ENCODE measurements around the gene CHRNA10. TPM values are rescaled to one million over a fixed set of nuclear protein-coding genes. Genes with fewer than 3 reads are reported as not detected.
"Not testable (repeated sequence)": the region's sequence is repeated elsewhere in the genome, so short reads cannot be mapped to it uniquely, and the experiment has no call there.

CHRNA10 gene
- total RNA-seq, 1 experiment from 2014 or later = 3.6 TPM

GRCh38 chr11:3655547-3655946 is 15.6 kb downstream of the CHRNA10 start:
- H3K4me1 Mint-ChIP-seq (ENCODE audit: low read depth, unreplicated experiment) = no peaks in the 10 kb centered on the region
- no peaks in the 10 kb centered on the region for H3K4me1 ChIP-seq
- H3K27me3 Mint-ChIP-seq (ENCODE audit: insufficient read depth, unreplicated experiment) = peaks cover 8% of the 10 kb centered on the region
- H3K27me3 ChIP-seq (replicated peaks; ENCODE audit: control insufficient read depth, insufficient read depth, low read length) = no peaks in the 10 kb centered on the region
- TF ChIP-seq, protein P1, sequence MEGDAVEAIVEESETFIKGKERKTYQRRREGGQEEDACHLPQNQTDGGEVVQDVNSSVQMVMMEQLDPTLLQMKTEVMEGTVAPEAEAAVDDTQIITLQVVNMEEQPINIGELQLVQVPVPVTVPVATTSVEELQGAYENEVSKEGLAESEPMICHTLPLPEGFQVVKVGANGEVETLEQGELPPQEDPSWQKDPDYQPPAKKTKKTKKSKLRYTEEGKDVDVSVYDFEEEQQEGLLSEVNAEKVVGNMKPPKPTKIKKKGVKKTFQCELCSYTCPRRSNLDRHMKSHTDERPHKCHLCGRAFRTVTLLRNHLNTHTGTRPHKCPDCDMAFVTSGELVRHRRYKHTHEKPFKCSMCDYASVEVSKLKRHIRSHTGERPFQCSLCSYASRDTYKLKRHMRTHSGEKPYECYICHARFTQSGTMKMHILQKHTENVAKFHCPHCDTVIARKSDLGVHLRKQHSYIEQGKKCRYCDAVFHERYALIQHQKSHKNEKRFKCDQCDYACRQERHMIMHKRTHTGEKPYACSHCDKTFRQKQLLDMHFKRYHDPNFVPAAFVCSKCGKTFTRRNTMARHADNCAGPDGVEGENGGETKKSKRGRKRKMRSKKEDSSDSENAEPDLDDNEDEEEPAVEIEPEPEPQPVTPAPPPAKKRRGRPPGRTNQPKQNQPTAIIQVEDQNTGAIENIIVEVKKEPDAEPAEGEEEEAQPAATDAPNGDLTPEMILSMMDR (IDR thresholded peaks at IDR 0.05; ENCODE audit: insufficient read depth in 1 of 2, low read depth in 1 of 2, low read length in 1 of 2, severe bottlenecking in 1 of 2, unreplicated experiment in 1 of 2) = no peak
- no peak overlapping the region for H3K27ac Mint-ChIP-seq (ENCODE audit: unreplicated experiment)
- intact Hi-C loops (cut with micrococcal nuclease; ENCODE audit: unreplicated experiment) = no loop called here
- CTCF ChIA-PET = no interaction called here
- 0 out of 2 replicates have a peak, but pooled peaks cover 2% of the 10 kb centered on the region for H3K9me3 ChIP-seq
- POLR2A ChIA-PET = interaction anchor here (0.6 kb wide), 1 partner anchor 277 kb away, joined by 5 read pairs; no protein-coding TSS in a partner anchor
- no peak for DNase-seq
- H3K4me3 ChIP-seq (ENCODE audit: low read depth, low read length) = no peak overlapping the region
- no peaks in the 10 kb centered on the region for H3K36me3 ChIP-seq (ENCODE audit: control insufficient read depth, insufficient read depth, low read length)
- no peaks in the 10 kb centered on the region for H3K9me3 Mint-ChIP-seq (ENCODE audit: unreplicated experiment)
- H3K36me3 Mint-ChIP-seq (ENCODE audit: insufficient read depth, unreplicated experiment) = peaks cover 3% of the 10 kb centered on the region
- H3K4me3 Mint-ChIP-seq (ENCODE audit: unreplicated experiment) = no peak overlapping the region
- no TSS peak for BruUV-seq (replicated peaks)

GRCh38 chr11:3652514-3652913 is 18.7 kb downstream of the CHRNA10 start:
- POLR2A ChIA-PET; H3K4me3 ChIP-seq (ENCODE audit: low read depth, low read length); CTCF ChIA-PET; H3K4me1 ChIP-seq; H3K4me3 Mint-ChIP-seq (ENCODE audit: unreplicated experiment); H3K27ac Mint-ChIP-seq (ENCODE audit: unreplicated experiment); BruUV-seq (replicated peaks); H3K4me1 Mint-ChIP-seq (ENCODE audit: low read depth, unreplicated experiment); DNase-seq; H3K36me3 ChIP-seq (ENCODE audit: control insufficient read depth, insufficient read depth, low read length); H3K27me3 ChIP-seq (replicated peaks; ENCODE audit: control insufficient read depth, insufficient read depth, low read length); H3K9me3 Mint-ChIP-seq (ENCODE audit: unreplicated experiment); H3K9me3 ChIP-seq; intact Hi-C loops (cut with micrococcal nuclease; ENCODE audit: unreplicated experiment); H3K36me3 Mint-ChIP-seq (ENCODE audit: insufficient read depth, unreplicated experiment): not testable (repeated sequence)
- H3K27me3 Mint-ChIP-seq (ENCODE audit: insufficient read depth, unreplicated experiment) = peaks cover 24% of the 10 kb centered on the region

DNA sequence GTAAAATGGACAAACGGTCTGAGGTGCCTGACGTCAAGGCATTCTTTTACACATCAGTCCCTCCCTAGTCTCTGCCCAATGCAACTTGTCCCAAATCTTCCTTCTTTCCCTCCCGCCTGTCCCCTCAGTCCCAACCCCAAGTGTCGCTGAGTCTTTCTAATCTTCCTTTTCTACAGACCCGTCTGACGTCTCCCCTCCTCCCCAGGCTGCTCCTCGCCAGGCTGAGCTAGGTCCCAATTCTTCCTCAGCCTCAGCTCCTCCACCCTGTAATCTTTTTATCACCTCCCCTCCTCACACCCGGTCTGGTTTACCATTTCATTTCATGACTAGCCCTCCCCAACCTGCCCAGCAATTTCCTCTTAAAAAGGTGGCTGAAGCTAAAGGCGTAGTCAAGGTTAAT is 21.8 kb downstream of the CHRNA10 start:
- H3K4me1 Mint-ChIP-seq (ENCODE audit: low read depth, unreplicated experiment); H3K4me1 ChIP-seq; CTCF ChIA-PET; H3K36me3 Mint-ChIP-seq (ENCODE audit: insufficient read depth, unreplicated experiment); H3K4me3 ChIP-seq (ENCODE audit: low read depth, low read length); intact Hi-C loops (cut with micrococcal nuclease; ENCODE audit: unreplicated experiment); H3K9me3 ChIP-seq; H3K36me3 ChIP-seq (ENCODE audit: control insufficient read depth, insufficient read depth, low read length); H3K27me3 ChIP-seq (replicated peaks; ENCODE audit: control insufficient read depth, insufficient read depth, low read length); BruUV-seq (replicated peaks); POLR2A ChIA-PET; H3K27ac Mint-ChIP-seq (ENCODE audit: unreplicated experiment); H3K9me3 Mint-ChIP-seq (ENCODE audit: unreplicated experiment); H3K4me3 Mint-ChIP-seq (ENCODE audit: unreplicated experiment); DNase-seq: not testable (repeated sequence)
- peaks cover 24% of the 10 kb centered on the region for H3K27me3 Mint-ChIP-seq (ENCODE audit: insufficient read depth, unreplicated experiment)

DNA sequence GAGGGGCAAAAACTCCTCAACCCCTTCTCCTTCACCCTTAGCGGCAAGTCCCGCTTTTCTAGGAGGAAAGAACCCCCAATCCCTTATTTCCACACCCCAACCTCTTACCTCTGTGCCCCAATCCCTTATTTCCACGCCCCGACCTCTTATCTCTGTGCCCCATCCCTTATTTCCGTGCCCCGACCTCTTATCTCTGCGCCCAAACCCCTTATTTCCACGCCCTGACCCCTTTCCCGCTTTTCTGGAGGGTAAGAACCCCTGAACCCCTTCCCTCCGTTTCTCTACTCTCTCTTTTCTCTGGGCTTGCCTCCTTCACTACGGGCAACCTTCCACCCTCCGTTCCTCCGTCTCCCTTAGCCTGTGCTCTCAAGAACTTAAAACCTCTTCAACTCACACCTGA is 22.3 kb downstream of the CHRNA10 start:
- H3K36me3 ChIP-seq (ENCODE audit: control insufficient read depth, insufficient read depth, low read length); H3K4me1 ChIP-seq; H3K27ac Mint-ChIP-seq (ENCODE audit: unreplicated experiment); H3K9me3 Mint-ChIP-seq (ENCODE audit: unreplicated experiment); CTCF ChIA-PET; BruUV-seq (replicated peaks); H3K9me3 ChIP-seq; DNase-seq; H3K36me3 Mint-ChIP-seq (ENCODE audit: insufficient read depth, unreplicated experiment); POLR2A ChIA-PET; intact Hi-C loops (cut with micrococcal nuclease; ENCODE audit: unreplicated experiment); H3K4me3 ChIP-seq (ENCODE audit: low read depth, low read length); H3K4me1 Mint-ChIP-seq (ENCODE audit: low read depth, unreplicated experiment); H3K27me3 ChIP-seq (replicated peaks; ENCODE audit: control insufficient read depth, insufficient read depth, low read length); H3K4me3 Mint-ChIP-seq (ENCODE audit: unreplicated experiment): not testable (repeated sequence)
- peaks cover 24% of the 10 kb centered on the region for H3K27me3 Mint-ChIP-seq (ENCODE audit: insufficient read depth, unreplicated experiment)

Data from Caco-2 (cell line).